GM19452 (cell line): Measurements from ENCODE around the gene HLA-DMB.

Experiments used
- ATAC-seq: cut with Tn5 transposase; IDR thresholded peaks from one replicate; pipeline ENCODE4 v1.9.1; 2021; ENCODE audit not compliant: unreplicated experiment

Gene HLA-DMB

GRCh38 chr6:32920715-32921114 is 20.1 kb downstream of the HLA-DMB start:
- no peak for ATAC-seq

DNA sequence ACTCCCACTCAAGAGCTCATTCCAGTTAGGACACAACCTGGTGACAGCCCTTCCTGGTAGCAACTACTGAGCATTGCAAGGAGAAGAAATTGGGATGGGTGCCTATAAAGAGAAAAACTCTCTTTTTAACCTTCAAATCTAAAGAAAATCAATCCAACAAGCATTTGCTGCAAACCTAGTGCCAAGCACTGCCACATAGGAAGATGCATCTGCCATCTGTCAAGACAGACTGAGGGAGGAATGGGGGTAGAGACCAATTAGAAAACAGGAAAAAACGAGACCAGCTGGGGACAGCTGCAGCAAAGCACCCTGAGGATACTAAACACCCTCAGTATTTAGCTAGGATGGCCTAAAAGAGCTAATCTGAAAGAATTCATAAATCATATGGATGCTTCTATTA is 27.9 kb downstream of the HLA-DMB start:
- no peak for ATAC-seq

- ATAC-seq: no peak
These were observed 31.9 kb downstream of the HLA-DMB start for GRCh38 chr6:32908897-32909296.

DNA sequence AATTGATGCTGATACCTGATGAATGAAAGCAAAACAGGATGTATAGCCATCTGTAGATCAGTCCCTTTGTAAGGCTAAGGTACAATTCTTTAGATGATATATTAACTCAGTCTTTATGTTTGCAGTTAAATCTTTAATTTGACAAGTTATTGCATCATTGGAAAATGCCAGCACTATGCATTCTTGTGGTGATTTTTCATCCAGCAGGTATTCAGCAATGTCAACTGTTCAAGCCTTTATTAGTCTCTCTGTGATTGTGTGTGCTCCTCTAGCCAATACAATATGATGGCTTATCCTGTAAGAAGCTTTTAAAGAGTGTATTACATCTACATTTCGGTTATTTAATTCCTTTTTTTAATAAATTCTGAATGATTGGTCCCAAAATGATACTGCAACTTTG is 34.3 kb downstream of the HLA-DMB start:
- ATAC-seq: no peak

DNA sequence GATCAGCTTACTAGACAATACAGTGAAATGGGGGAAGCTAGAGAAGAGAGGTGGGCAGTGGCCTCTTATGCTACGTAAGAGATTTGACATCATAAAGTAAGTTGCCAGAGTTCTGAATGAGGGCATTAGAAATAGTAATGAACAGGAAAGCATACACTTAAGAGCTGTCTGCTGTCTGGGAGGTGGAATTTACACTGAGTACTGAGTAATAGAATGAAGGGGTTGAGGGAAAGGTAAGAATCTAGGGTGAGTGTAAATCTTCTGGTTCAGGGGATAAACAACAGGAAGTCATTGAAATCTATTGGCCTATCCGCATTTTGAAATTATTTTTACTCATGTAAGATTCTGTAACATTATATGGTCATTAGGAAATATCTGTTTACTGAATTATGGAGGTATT is 35.8 kb downstream of the HLA-DMB start:
- no peak for ATAC-seq

GRCh38 chr6:32903952-32904351 is 36.9 kb downstream of the HLA-DMB start:
- ATAC-seq: no peak

GRCh38 chr6:32895006-32895345 is 45.9 kb downstream of the HLA-DMB start:
- no peak for ATAC-seq

GRCh38 chr6:32894085-32895005 is 46.5 kb downstream of the HLA-DMB start:
- ATAC-seq: peak; percentile 95

- ATAC-seq: no peak
These were observed 50.0 kb downstream of the HLA-DMB start for GRCh38 chr6:32890831-32891230.

- no peak for ATAC-seq
These were observed 51.3 kb downstream of the HLA-DMB start for GRCh38 chr6:32889533-32889932.

GRCh38 chr6:32888576-32888975 is 52.3 kb downstream of the HLA-DMB start:
- ATAC-seq: no peak

DNA sequence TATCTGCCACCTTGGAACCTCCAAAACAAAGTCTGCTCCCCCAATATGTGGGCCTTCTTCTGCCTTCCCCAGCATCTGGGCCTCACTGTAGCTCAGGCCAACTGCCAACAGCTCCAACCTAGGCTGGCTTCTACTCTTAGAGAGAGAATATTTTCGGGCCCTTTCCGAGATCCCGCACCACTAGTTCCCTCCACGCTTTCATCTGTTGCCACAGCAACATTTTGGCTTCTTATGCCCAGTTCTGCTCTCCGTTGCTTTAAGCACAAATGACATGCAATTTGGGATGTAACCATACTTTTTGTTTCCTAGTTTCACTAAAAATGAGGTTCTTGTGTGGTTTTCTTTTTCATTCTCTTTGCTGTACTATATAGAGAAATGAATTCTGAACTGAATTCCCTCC is 53.2 kb downstream of the HLA-DMB start:
- no peak for ATAC-seq

GRCh38 chr6:32886681-32887383 is 54.0 kb downstream of the HLA-DMB start:
- no peak for ATAC-seq

GRCh38 chr6:32885698-32886286 is 55.0 kb downstream of the HLA-DMB start:
- ATAC-seq: no peak
